H9 (cell line): ENCODE data around the gene LYZL4. TPM values are rescaled to one million over a fixed set of nuclear protein-coding genes. Genes with fewer than 3 reads are reported as not detected.

ENCODE experiments used
- DNase-seq: peaks from one replicate; pipeline ENCODE4 v3.0.0-alpha.2; 2017
- H2AFZ ChIP-seq: one replicate; pipeline ENCODE4 v1.6.1; 2013; ENCODE audit warnings: mild to moderate bottlenecking, low read length, control low read depth, moderate library complexity
- H2AK5ac ChIP-seq: 2 replicates; pipeline ENCODE4 v1.6.1; 2013; ENCODE audit warnings: low read length, control low read depth, mixed read lengths; ENCODE audit not compliant: insufficient read length
- H2BK120ac ChIP-seq: one replicate; pipeline ENCODE4 v1.6.1; 2013; ENCODE audit warnings: low read depth, mild to moderate bottlenecking, low read length, control low read depth, inconsistent platforms; ENCODE audit not compliant: poor library complexity, severe bottlenecking
- H2BK12ac ChIP-seq: 2 replicates; pipeline ENCODE4 v1.6.1; 2013; ENCODE audit warnings: low read length, control low read depth, mixed read lengths, low read depth; ENCODE audit not compliant: insufficient read length
- H2BK15ac ChIP-seq: 2 replicates; pipeline ENCODE4 v1.6.1; 2013; ENCODE audit warnings: low read depth, low read length, control low read depth
- H2BK20ac ChIP-seq: one replicate; pipeline ENCODE4 v1.6.1; 2013; ENCODE audit warnings: low read depth, mild to moderate bottlenecking, low read length, control low read depth, inconsistent platforms; ENCODE audit not compliant: poor library complexity, severe bottlenecking
- H2BK5ac ChIP-seq: 2 replicates; pipeline ENCODE4 v1.6.1; 2013; ENCODE audit warnings: low read length, control low read depth, mixed read lengths; ENCODE audit not compliant: insufficient read length
- H3K14ac ChIP-seq: 2 replicates; pipeline ENCODE4 v1.6.1; 2013; ENCODE audit warnings: low read length, control low read depth; ENCODE audit not compliant: insufficient read depth
- H3K18ac ChIP-seq: 2 replicates; pipeline ENCODE4 v1.6.1; 2013; ENCODE audit warnings: low read depth, mild to moderate bottlenecking, mixed read lengths, low read length, control low read depth; ENCODE audit not compliant: insufficient read length
- H3K23ac ChIP-seq: 2 replicates; pipeline ENCODE4 v1.6.1; 2013; ENCODE audit warnings: low read length, control low read depth, mixed read lengths, low read depth; ENCODE audit not compliant: insufficient read length
- H3K23me2 ChIP-seq: 2 replicates; pipeline ENCODE4 v1.6.1; 2013; ENCODE audit warnings: low read depth, mild to moderate bottlenecking, mixed read lengths, low read length, control low read depth; ENCODE audit not compliant: insufficient read length, poor library complexity, severe bottlenecking
- H3K27ac ChIP-seq: 2 replicates; pipeline ENCODE4 v1.5.1; 2013; ENCODE audit warnings: low read length, control low read depth, mixed read lengths, low read depth; ENCODE audit not compliant: insufficient read length
- H3K27me3 ChIP-seq: 2 replicates; pipeline ENCODE4 v1.6.1; 2013; ENCODE audit warnings: low read length, control low read depth, inconsistent platforms; ENCODE audit not compliant: insufficient read depth
- H3K4ac ChIP-seq: 2 replicates; pipeline ENCODE4 v1.6.1; 2013; ENCODE audit warnings: low read depth, mild to moderate bottlenecking, control low read depth, inconsistent platforms, low read length, moderate library complexity
- H3K4me1 ChIP-seq: 2 replicates; pipeline ENCODE4 v1.6.1; 2013; ENCODE audit warnings: low read length, control low read depth, inconsistent platforms; ENCODE audit not compliant: insufficient read depth
- H3K4me2 ChIP-seq: 2 replicates; pipeline ENCODE4 v1.6.1; 2013; ENCODE audit warnings: low read length, control low read depth, mixed read lengths; ENCODE audit not compliant: insufficient read length, insufficient read depth
- H3K56ac ChIP-seq: 2 replicates; pipeline ENCODE4 v1.6.1; 2013; ENCODE audit warnings: low read depth, mild to moderate bottlenecking, mixed read lengths, low read length, control low read depth; ENCODE audit not compliant: insufficient read length
- H3K79me1 ChIP-seq: 2 replicates; pipeline ENCODE4 v1.6.1; 2013; ENCODE audit warnings: low read depth, mild to moderate bottlenecking, moderate library complexity, low read length, control low read depth, inconsistent platforms; ENCODE audit not compliant: insufficient read depth, poor library complexity, severe bottlenecking
- H3K79me2 ChIP-seq: 2 replicates; pipeline ENCODE4 v1.6.1; 2013; ENCODE audit warnings: low read length, control low read depth, inconsistent platforms; ENCODE audit not compliant: insufficient read depth
- H3K9ac ChIP-seq: 2 replicates; pipeline ENCODE4 v1.6.1; 2013; ENCODE audit warnings: low read length, control low read depth, mixed read lengths; ENCODE audit not compliant: insufficient read length; ENCODE audit errors: extremely low read depth
- H3K9me3 ChIP-seq: one replicate; pipeline ENCODE4 v1.6.1; 2013; ENCODE audit warnings: low read depth, low read length, inconsistent platforms; ENCODE audit not compliant: control insufficient read depth
- H3T11ph ChIP-seq: one replicate; pipeline ENCODE4 v1.6.1; 2013; ENCODE audit warnings: mild to moderate bottlenecking, low read length, control low read depth, inconsistent platforms
- H4K20me1 ChIP-seq: one replicate; pipeline ENCODE4 v1.6.1; 2013; ENCODE audit not compliant: control insufficient read depth, insufficient read length, insufficient read depth
- H4K5ac ChIP-seq: 2 replicates; pipeline ENCODE4 v1.6.1; 2013; ENCODE audit warnings: low read depth, mild to moderate bottlenecking, mixed read lengths, low read length, control low read depth; ENCODE audit not compliant: insufficient read length
- H4K8ac ChIP-seq: replicated peaks from 2 replicates; pipeline ENCODE4 v1.6.1; 2013; ENCODE audit warnings: low read length, control low read depth, mixed read lengths, low read depth; ENCODE audit not compliant: insufficient read length
- H4K91ac ChIP-seq: 2 replicates; pipeline ENCODE4 v1.6.1; 2013; ENCODE audit warnings: low read depth, mild to moderate bottlenecking, moderate library complexity, mixed read lengths, low read length, control low read depth; ENCODE audit not compliant: insufficient read length
- H3K27ac Mint-ChIP-seq, 3 experiments: 2 replicates in 2 of 3; 3 replicates in 1 of 3; pipeline ENCODE4 v1.8.0; 2020 to 2021; ENCODE audit warnings: mixed read lengths in 3 of 3, mild to moderate bottlenecking in 1 of 3, moderate library complexity in 1 of 3
- H3K27me3 Mint-ChIP-seq: 2 replicates; pipeline ENCODE4 v1.8.0; 2021; ENCODE audit warnings: low read depth, mild to moderate bottlenecking, moderate library complexity, mixed read lengths
- H3K36me3 Mint-ChIP-seq, 3 experiments: 2 replicates in 2 of 3; 3 replicates in 1 of 3; pipeline ENCODE4 v1.8.0; 2020 to 2021; ENCODE audit warnings: low read depth in 3 of 3, mixed read lengths in 3 of 3; ENCODE audit not compliant: insufficient read depth in 1 of 3
- H3K4me1 Mint-ChIP-seq, 2 experiments: 2 replicates each; pipeline ENCODE4 v1.8.0; 2020; ENCODE audit warnings: mixed read lengths in 2 of 2
- H3K4me3 Mint-ChIP-seq, 2 experiments: 2 replicates in 1 of 2; 3 replicates in 1 of 2; pipeline ENCODE4 v1.8.0; 2020 to 2021; ENCODE audit warnings: mild to moderate bottlenecking in 2 of 2, mixed read lengths in 2 of 2, moderate library complexity in 1 of 2
- H3K9me3 Mint-ChIP-seq, 2 experiments: 2 replicates in 1 of 2; 3 replicates in 1 of 2; pipeline ENCODE4 v1.8.0; 2020; ENCODE audit warnings: mild to moderate bottlenecking in 2 of 2, mixed read lengths in 2 of 2, moderate library complexity in 1 of 2
- WGBS: extraction: QIAGEN DNeasy Blood & Tissue Kit; methylation state at CpG from one replicate; pipeline ENCODE4 v1.1.7; 2013; ENCODE audit warnings: missing lambda C conversion rate, low lambda C conversion rate, mixed read lengths; ENCODE audit not compliant: insufficient read length; ENCODE audit errors: extremely low coverage; 5-methylcytosine and 5-hydroxymethylcytosine counted together
- total RNA-seq: library from RNA; stranded (reverse); gene quantifications from 2 replicates; pipeline ENCODE4 v1.2.1, GENCODE V29; 2021
- TF ChIP-seq, protein P1 (sequence below): fragments of 200-600 bp; sonication (generic); conservative IDR thresholded peaks from 3 replicates; pipeline ENCODE4 v1.8.0; 2021; ENCODE audit warnings: antibody characterized with exemption, mild to moderate bottlenecking

The LYZL4 gene
- total RNA-seq, 1 experiment from 2014 or later = not detected

DNA sequence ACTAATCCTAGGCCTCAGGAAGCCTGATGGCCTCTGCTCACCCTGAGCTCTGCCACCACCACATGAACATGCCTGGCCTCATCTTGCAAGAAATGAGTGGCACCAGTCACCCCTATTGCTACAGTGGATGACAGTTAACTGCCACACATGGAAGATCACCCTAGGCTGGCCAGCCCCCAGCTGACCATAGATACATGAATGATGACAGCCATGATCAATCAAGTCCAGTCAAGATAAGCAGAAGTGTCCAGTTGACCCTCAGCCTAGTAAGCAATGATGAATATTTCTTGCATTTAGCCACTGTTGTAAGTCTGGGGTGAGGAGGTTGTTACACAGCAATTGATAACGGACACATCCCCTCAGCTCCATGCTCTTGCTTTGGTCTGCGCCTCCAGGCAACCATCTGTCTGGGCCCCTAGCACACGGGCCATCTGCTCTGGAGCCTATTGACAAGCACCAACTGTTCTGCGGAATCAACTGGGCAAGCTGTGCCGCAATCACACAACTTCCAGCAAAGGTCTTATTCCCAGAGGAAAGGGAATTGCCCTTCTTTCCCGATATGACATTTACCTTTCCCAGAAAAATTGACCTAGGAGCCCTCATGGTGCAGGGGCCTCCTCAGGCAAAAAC, 2.2 kb upstream of the LYZL4 start:
- no peaks in the 10 kb centered on the region for H3K9me3 Mint-ChIP-seq
- no peak overlapping the region for H4K91ac ChIP-seq
- no CpG with 5 or more reads among the region's 6 CpGs for WGBS
- H2BK5ac ChIP-seq = no peak overlapping the region
- H2BK120ac ChIP-seq = no peak overlapping the region
- H3K4ac ChIP-seq = no peak overlapping the region
- H2AK5ac ChIP-seq = no peak overlapping the region
- H3K27me3 ChIP-seq = no peaks in the 10 kb centered on the region
- no peak overlapping the region for H4K8ac ChIP-seq
- H2BK12ac ChIP-seq = no peak overlapping the region
- no peak overlapping the region for H2BK15ac ChIP-seq
- H3K56ac ChIP-seq = no peak overlapping the region
- TF ChIP-seq, protein P1, sequence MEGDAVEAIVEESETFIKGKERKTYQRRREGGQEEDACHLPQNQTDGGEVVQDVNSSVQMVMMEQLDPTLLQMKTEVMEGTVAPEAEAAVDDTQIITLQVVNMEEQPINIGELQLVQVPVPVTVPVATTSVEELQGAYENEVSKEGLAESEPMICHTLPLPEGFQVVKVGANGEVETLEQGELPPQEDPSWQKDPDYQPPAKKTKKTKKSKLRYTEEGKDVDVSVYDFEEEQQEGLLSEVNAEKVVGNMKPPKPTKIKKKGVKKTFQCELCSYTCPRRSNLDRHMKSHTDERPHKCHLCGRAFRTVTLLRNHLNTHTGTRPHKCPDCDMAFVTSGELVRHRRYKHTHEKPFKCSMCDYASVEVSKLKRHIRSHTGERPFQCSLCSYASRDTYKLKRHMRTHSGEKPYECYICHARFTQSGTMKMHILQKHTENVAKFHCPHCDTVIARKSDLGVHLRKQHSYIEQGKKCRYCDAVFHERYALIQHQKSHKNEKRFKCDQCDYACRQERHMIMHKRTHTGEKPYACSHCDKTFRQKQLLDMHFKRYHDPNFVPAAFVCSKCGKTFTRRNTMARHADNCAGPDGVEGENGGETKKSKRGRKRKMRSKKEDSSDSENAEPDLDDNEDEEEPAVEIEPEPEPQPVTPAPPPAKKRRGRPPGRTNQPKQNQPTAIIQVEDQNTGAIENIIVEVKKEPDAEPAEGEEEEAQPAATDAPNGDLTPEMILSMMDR = no peak
- H4K20me1 ChIP-seq = no peaks in the 10 kb centered on the region
- H3K27ac Mint-ChIP-seq = no peak overlapping the region
- H2AFZ ChIP-seq = no peak overlapping the region
- H3K4me1 Mint-ChIP-seq = peaks cover 10 to 11% of the 10 kb centered on the region in 2 experiments
- no peaks in the 10 kb centered on the region for H3K79me1 ChIP-seq
- H3T11ph ChIP-seq = no peak overlapping the region
- H3K23ac ChIP-seq = no peak overlapping the region
- H3K4me3 Mint-ChIP-seq = no peak overlapping the region
- no peaks in the 10 kb centered on the region; the same call in 1 of the 2 replicates for H3K27me3 Mint-ChIP-seq
- H3K9me3 ChIP-seq = no peaks in the 10 kb centered on the region
- no peaks in the 10 kb centered on the region for H3K79me2 ChIP-seq
- no peaks in the 10 kb centered on the region for H3K4me1 ChIP-seq
- no peak overlapping the region for H4K5ac ChIP-seq
- H3K9ac ChIP-seq = no peak overlapping the region
- no peak overlapping the region for H3K14ac ChIP-seq
- no peak overlapping the region for H2BK20ac ChIP-seq
- H3K4me2 ChIP-seq = no peak overlapping the region
- H3K23me2 ChIP-seq = no peaks in the 10 kb centered on the region
- no peaks in the 10 kb centered on the region for H3K36me3 Mint-ChIP-seq
- no peak for DNase-seq
- H3K27ac ChIP-seq = no peak overlapping the region
- H3K18ac ChIP-seq = no peak overlapping the region
